ENCODE data around the gene MCCC2. TPM values are rescaled to one million over a fixed set of nuclear protein-coding genes. Genes with fewer than 3 reads are reported as not detected.

MCCC2 gene
- total and polyA plus RNA-seq, 2 experiments from 2014 or later, result 11.6 to 18.5 TPM

DNA sequence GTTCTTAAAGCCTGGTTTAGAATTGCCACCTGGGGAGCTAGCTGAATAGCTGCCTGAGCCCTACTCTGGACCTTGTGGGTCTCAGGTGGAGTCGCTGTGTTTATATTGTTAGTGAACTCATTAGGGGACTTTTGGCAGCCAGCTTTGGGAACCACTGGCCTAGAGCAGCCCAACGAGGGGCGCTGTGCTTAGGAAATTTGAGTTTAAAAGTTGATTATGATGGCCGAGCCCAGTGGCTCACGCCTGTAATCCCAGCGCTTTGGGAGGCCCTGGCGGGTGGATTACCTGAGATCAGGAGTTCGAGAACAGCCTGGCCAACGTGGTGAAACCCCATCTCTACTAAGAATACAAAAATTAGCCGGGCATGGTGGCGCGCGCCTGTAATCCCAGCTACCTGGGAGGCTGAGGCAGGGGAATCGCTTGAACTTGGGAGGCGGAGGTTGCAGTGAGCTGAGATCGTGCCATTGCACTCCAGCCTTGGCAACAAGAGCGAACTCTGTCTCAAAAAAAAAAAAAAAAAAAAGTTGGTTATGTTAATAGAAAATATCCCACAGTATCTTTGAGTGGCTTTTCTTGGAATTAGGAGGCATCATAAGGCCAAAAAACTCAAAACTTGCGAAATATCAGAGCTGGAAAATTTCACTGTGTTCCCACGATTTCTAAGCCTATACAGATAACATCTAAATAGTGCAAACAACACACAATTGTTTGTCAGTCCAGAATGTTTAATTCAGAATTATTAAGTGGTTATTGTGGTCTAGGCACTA, 809 bp downstream of the MCCC2 start:
- in situ Hi-C loops (cut with MboI), result no loop called here
- Histone ChIP-seq H3K9me3 (ENCODE audit: low read depth) (no peaks in the 10 kb centered on the region), H3K4me2 (ENCODE audit: unreplicated experiment) (peak overlapping the region; percentile 100), H3K9ac (peak overlapping the region; percentile 86), H3K9me2 (ENCODE audit: insufficient read depth) (no peaks in the 10 kb centered on the region), H3K79me2 (ENCODE audit: insufficient read depth) (peaks cover 41% of the 10 kb centered on the region), H2AFZ (peak overlapping the region; percentile 98), H3K4me3 (peak overlapping the region; percentile 89), H4K20me1 (ENCODE audit: insufficient read depth) (no peaks in the 10 kb centered on the region), H3F3A (ENCODE audit: insufficient read depth) (no peaks in the 10 kb centered on the region), H3K36me3 (ENCODE audit: low read depth) (no peaks in the 10 kb centered on the region), H3K27me3 (replicated peaks; ENCODE audit: insufficient read depth) (no peaks in the 10 kb centered on the region), H3K4me1 (ENCODE audit: insufficient read depth) (no peaks in the 10 kb centered on the region; the same call in 1 of the 2 replicates), H3K27ac (peak overlapping the region; percentile 53)
- no peak for TF ChIP-seq EZH2 (IDR thresholded peaks at IDR 0.05; ENCODE audit: insufficient read depth, poor library complexity, severe bottlenecking)
- TF ChIP-seq EZH2phosphoT487 (IDR thresholded peaks at IDR 0.05; ENCODE audit: insufficient read depth, low read depth), result no peak
- no peak for DNase-seq
- WGBS, 2 experiments (ENCODE audit: low coverage in 1 of 2, low lambda C conversion rate in 2 of 2, missing lambda C conversion rate in 2 of 2), result 61 to 63% methylated on average over 19 of the region's 19 CpGs

DNA sequence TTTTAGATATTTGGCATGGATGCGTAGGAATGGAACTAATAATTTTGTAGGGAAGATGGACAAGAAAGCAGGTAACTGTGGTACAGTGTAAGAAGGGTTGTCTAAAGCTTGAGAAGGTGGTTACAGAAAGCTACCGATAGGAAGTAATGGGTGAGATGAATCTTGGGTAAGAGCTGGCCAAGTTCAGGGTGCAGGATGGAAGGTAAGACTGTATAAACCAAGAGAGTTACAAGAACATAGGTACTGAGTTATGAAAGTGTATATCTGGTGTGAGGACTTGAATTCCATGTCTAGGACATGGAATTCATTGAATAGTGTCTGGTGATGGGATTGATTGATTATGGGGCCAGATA, 1.4 kb downstream of the MCCC2 start:
- peak overlapping the region; percentile 100 for H3K4me2 ChIP-seq (ENCODE audit: unreplicated experiment)
- no peaks in the 10 kb centered on the region; the same call in 1 of the 2 replicates for H3K4me1 ChIP-seq (ENCODE audit: insufficient read depth)
- H2AFZ ChIP-seq, result no peak overlapping the region
- H3K4me3 ChIP-seq, result 0 out of 2 replicates have a peak overlapping the region, but pooled peaks have one; percentile 89
- no peak overlapping the region for H3K9ac ChIP-seq
- DNase-seq, result no peak
- TF ChIP-seq EZH2phosphoT487 (IDR thresholded peaks at IDR 0.05; ENCODE audit: insufficient read depth, low read depth) (no peak), EZH2 (IDR thresholded peaks at IDR 0.05; ENCODE audit: insufficient read depth, poor library complexity, severe bottlenecking) (no peak)
- H3K9me3 ChIP-seq (ENCODE audit: low read depth), result no peaks in the 10 kb centered on the region
- WGBS, 2 experiments (ENCODE audit: low coverage in 1 of 2, low lambda C conversion rate in 2 of 2, missing lambda C conversion rate in 2 of 2), result 96 to 98% methylated on average over 2 of the region's 2 CpGs
- in situ Hi-C loops (cut with MboI), result no loop called here
- no peaks in the 10 kb centered on the region for H4K20me1 ChIP-seq (ENCODE audit: insufficient read depth)
- H3K79me2 ChIP-seq (ENCODE audit: insufficient read depth), result peaks cover 41% of the 10 kb centered on the region
- H3K9me2 ChIP-seq (ENCODE audit: insufficient read depth), result no peaks in the 10 kb centered on the region
- no peaks in the 10 kb centered on the region for H3K36me3 ChIP-seq (ENCODE audit: low read depth)
- no peaks in the 10 kb centered on the region for H3K27me3 ChIP-seq (replicated peaks; ENCODE audit: insufficient read depth)
- no peaks in the 10 kb centered on the region for H3F3A ChIP-seq (ENCODE audit: insufficient read depth)
- H3K27ac ChIP-seq, result no peak overlapping the region

GRCh38 chr5:71589903-71590302, 2.8 kb downstream of the MCCC2 start:
- Histone ChIP-seq H3K4me1 (ENCODE audit: insufficient read depth) (no peaks in the 10 kb centered on the region; the same call in 1 of the 2 replicates), H3K9me2 (ENCODE audit: insufficient read depth) (no peaks in the 10 kb centered on the region), H2AFZ (no peak overlapping the region), H3K36me3 (ENCODE audit: low read depth) (no peaks in the 10 kb centered on the region), H3K4me2 (ENCODE audit: unreplicated experiment) (no peak overlapping the region), H3K27me3 (replicated peaks; ENCODE audit: insufficient read depth) (no peaks in the 10 kb centered on the region), H3F3A (ENCODE audit: insufficient read depth) (no peaks in the 10 kb centered on the region), H3K9me3 (ENCODE audit: low read depth) (no peaks in the 10 kb centered on the region), H3K4me3 (no peak overlapping the region), H4K20me1 (ENCODE audit: insufficient read depth) (no peaks in the 10 kb centered on the region), H3K79me2 (ENCODE audit: insufficient read depth) (peaks cover 41% of the 10 kb centered on the region), H3K27ac (no peak overlapping the region), H3K9ac (no peak overlapping the region)
- TF ChIP-seq EZH2 (IDR thresholded peaks at IDR 0.05; ENCODE audit: insufficient read depth, poor library complexity, severe bottlenecking), result no peak
- TF ChIP-seq EZH2phosphoT487 (IDR thresholded peaks at IDR 0.05; ENCODE audit: insufficient read depth, low read depth), result no peak
- DNase-seq, result no peak
- 63 to 70% methylated on average over 2 of the region's 2 CpGs for WGBS, 2 experiments (ENCODE audit: low coverage in 1 of 2, low lambda C conversion rate in 2 of 2, missing lambda C conversion rate in 2 of 2)
- in situ Hi-C loops (cut with MboI), result no loop called here

DNA sequence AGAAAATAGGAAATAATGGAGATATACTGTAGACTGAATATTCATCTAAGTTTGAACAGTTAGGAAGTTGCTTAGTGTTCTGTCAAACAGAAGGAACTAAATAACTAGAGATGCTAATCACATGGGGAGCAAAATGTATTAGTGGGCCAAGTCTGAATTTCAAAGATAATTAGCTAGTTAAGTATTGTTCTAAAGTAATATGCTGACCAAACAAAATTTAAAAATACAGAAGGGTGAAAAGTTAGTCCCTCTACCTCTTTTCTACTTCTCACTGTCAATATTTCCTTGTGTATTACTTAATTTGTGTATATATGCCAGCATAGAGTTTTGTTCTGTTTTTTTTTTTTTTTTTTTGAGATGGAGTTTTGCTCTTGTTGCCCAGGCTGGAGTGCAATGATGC, 4.0 kb downstream of the MCCC2 start:
- Histone ChIP-seq H3K4me1 (ENCODE audit: insufficient read depth) (no peaks in the 10 kb centered on the region; the same call in 1 of the 2 replicates), H3K36me3 (ENCODE audit: low read depth) (no peaks in the 10 kb centered on the region), H3F3A (ENCODE audit: insufficient read depth) (no peaks in the 10 kb centered on the region), H3K4me2 (ENCODE audit: unreplicated experiment) (no peak overlapping the region), H3K9ac (no peak overlapping the region), H3K79me2 (ENCODE audit: insufficient read depth) (peaks cover 41% of the 10 kb centered on the region), H3K4me3 (no peak overlapping the region), H3K27ac (no peak overlapping the region), H3K9me2 (ENCODE audit: insufficient read depth) (no peaks in the 10 kb centered on the region), H3K27me3 (replicated peaks; ENCODE audit: insufficient read depth) (no peaks in the 10 kb centered on the region), H2AFZ (no peak overlapping the region), H3K9me3 (ENCODE audit: low read depth) (no peaks in the 10 kb centered on the region), H4K20me1 (ENCODE audit: insufficient read depth) (no peaks in the 10 kb centered on the region)
- TF ChIP-seq EZH2 (IDR thresholded peaks at IDR 0.05; ENCODE audit: insufficient read depth, poor library complexity, severe bottlenecking), result no peak
- TF ChIP-seq EZH2phosphoT487 (IDR thresholded peaks at IDR 0.05; ENCODE audit: insufficient read depth, low read depth), result no peak
- no peak for DNase-seq
- in situ Hi-C loops (cut with MboI), result no loop called here

All from GM23248 (cell line).